CD8-positive, alpha-beta memory T cell (primary cell): ENCODE results near the gene FRMD4A. TPM values are rescaled to one million over a fixed set of nuclear protein-coding genes. Genes with fewer than 3 reads are reported as not detected.

Source experiments
- CTCF ChIA-PET: fragments of 350-600 bp; sonication (Branson Sonifier 250); formaldehyde crosslinking; loops from one replicate; lab custom pipeline; 2021; ENCODE audit warnings: antibody characterized with exemption; lab: Charles Lee
- POLR2A ChIA-PET: fragments of 350-600 bp; sonication (Branson Sonifier 250); formaldehyde crosslinking; loops from one replicate; lab custom pipeline; 2021; ENCODE audit warnings: antibody characterized with exemption; lab: Charles Lee
- DNase-seq, 5 donors: peaks; one replicate each; pipeline versions ENCODE4 v3.0.0 to v3.0.0-alpha.2; 2020 to 2022; ENCODE audit warnings: mixed read lengths in 1 of 5
- H3K27ac ChIP-seq: one replicate; pipeline ENCODE4 v1.7.0; 2013; ENCODE audit warnings: low read depth, mild to moderate bottlenecking, low read length, moderate library complexity
- H3K27me3 ChIP-seq: 2 replicates; pipeline ENCODE4 v1.7.0; 2013; ENCODE audit warnings: low read length, mild to moderate bottlenecking; ENCODE audit not compliant: insufficient read depth, poor library complexity, severe bottlenecking
- H3K36me3 ChIP-seq: 2 replicates; pipeline ENCODE4 v1.7.0; 2013; ENCODE audit warnings: mild to moderate bottlenecking, low read length, moderate library complexity; ENCODE audit not compliant: insufficient read depth
- H3K4me1 ChIP-seq: 2 replicates; pipeline ENCODE4 v1.7.0; 2013; ENCODE audit warnings: mild to moderate bottlenecking, low read length, moderate library complexity; ENCODE audit not compliant: insufficient read depth
- H3K4me3 ChIP-seq: 2 replicates; pipeline ENCODE4 v1.7.0; 2013; ENCODE audit warnings: mild to moderate bottlenecking, low read length
- H3K9me3 ChIP-seq: 2 replicates; pipeline ENCODE4 v1.7.0; 2013; ENCODE audit warnings: mild to moderate bottlenecking, low read length
- H3K27ac Mint-ChIP-seq, 8 donors: one replicate each; pipeline ENCODE4 v1.8.0; 2020 to 2021; ENCODE audit warnings: mixed read lengths in 8 of 8, mild to moderate bottlenecking in 6 of 8, inconsistent platforms in 3 of 8, moderate library complexity in 3 of 8
- H3K27me3 Mint-ChIP-seq, 2 donors: one replicate each; pipeline ENCODE4 v1.8.0; 2020 to 2021; ENCODE audit warnings: mixed read lengths in 2 of 2, mild to moderate bottlenecking in 1 of 2, moderate library complexity in 1 of 2
- H3K36me3 Mint-ChIP-seq, 3 donors: one replicate each; pipeline ENCODE4 v1.8.0; 2020 to 2021; ENCODE audit warnings: mixed read lengths in 3 of 3, inconsistent platforms in 1 of 3, mild to moderate bottlenecking in 1 of 3
- H3K4me1 Mint-ChIP-seq, 3 donors: one replicate each; pipeline ENCODE4 v1.8.0; 2020 to 2021; ENCODE audit warnings: mixed read lengths in 3 of 3, inconsistent platforms in 1 of 3, mild to moderate bottlenecking in 1 of 3
- H3K4me3 Mint-ChIP-seq, 7 donors: one replicate each; pipeline ENCODE4 v1.8.0; 2020 to 2021; ENCODE audit warnings: mixed read lengths in 7 of 7, mild to moderate bottlenecking in 6 of 7, moderate library complexity in 4 of 7, inconsistent platforms in 2 of 7
- H3K9me3 Mint-ChIP-seq, 5 donors: one replicate each; pipeline ENCODE4 v1.8.0; 2020 to 2022; ENCODE audit warnings: mixed read lengths in 5 of 5, mild to moderate bottlenecking in 3 of 5, moderate library complexity in 2 of 5, inconsistent platforms in 1 of 5
- polyA plus RNA-seq: library from polyadenylated mRNA; unstranded; fragments of 300-500 nt; fragmentation: Illumina TruSeq; gene quantifications from one replicate; pipeline ENCODE4 v1.2.3, GENCODE V29; 2021
- total RNA-seq, 2 experiments: library from RNA; stranded (reverse); gene quantifications; one replicate each; pipeline ENCODE4 v1.2.3, GENCODE V29; 2021

The FRMD4A gene
- total and polyA plus RNA-seq, 3 experiments from 2014 or later: 0.21 to 2.7 (median 2.1) TPM

DNA sequence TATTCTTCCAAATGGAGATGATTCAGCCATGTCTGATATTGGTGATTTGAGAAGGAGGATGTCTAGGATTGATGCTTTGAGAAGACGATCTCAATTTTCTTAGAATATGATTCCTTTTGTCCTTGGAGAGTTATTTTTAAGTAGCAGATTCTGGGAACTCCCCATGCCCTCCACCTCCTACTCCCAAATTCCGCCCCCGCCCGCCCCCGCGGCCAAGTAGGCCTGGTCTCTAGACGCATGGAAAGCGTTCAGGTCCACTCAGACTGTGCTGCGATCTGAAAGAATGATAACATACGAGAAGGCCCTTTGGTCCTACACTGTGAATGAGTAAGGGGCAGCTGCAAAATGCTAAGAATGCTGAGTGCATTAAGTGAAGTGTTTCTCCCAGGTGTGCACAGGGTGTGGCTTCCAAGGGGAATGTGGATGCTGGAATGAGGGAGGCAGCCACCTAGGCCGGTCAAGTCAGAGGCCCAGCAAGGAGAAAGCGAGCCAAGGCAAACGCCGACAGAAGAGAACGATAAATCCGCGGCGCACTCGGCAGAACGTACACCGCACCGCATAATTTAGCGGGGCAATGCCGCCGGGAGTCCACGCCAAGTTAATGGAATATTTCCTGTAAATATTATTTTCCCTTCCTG, 601.7 kb downstream of the FRMD4A start:
- H3K9me3 ChIP-seq: no peaks in the 10 kb centered on the region
- no peak overlapping the region for H3K4me3 ChIP-seq
- CTCF ChIA-PET: no interaction called here
- DNase-seq: no peak
- Mint-ChIP-seq H3K36me3 (no peaks in the 10 kb centered on the region), H3K9me3 (no peaks in the 10 kb centered on the region), H3K4me3 (no peak overlapping the region), H3K27ac (no peak overlapping the region), H3K4me1 (no peaks in the 10 kb centered on the region), H3K27me3 (peaks cover 0 to 5% of the 10 kb centered on the region in 2 donors)
- no peaks in the 10 kb centered on the region for H3K27me3 ChIP-seq
- H3K4me1 ChIP-seq: no peaks in the 10 kb centered on the region
- POLR2A ChIA-PET: no interaction called here
- H3K27ac ChIP-seq: no peak overlapping the region
- H3K36me3 ChIP-seq: no peaks in the 10 kb centered on the region

DNA sequence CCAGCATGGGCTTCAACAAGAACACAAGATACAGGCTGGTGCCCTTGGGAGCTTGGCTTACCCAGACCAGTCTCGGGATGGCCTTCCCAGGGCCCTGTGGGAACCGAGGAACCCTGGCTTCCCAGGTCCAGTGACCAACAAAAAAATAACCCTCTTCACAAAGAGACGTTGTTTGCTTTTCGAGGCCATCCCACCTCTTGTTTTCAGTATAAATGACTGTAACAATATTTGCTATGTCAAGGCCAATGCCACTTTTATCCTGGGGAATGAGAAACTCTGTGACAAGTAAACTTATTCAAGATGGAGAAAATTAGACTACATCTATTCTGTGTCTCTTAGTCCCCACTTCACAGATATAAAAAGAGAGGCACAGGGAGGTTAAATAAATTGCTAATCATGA, 605.1 kb downstream of the FRMD4A start:
- Histone ChIP-seq H3K4me1 (no peaks in the 10 kb centered on the region), H3K36me3 (no peaks in the 10 kb centered on the region), H3K27ac (no peak overlapping the region), H3K9me3 (no peaks in the 10 kb centered on the region), H3K27me3 (no peaks in the 10 kb centered on the region), H3K4me3 (no peak overlapping the region)
- POLR2A ChIA-PET: no interaction called here
- Mint-ChIP-seq H3K27ac (no peak overlapping the region), H3K4me1 (no peaks in the 10 kb centered on the region), H3K9me3 (peaks cover 0 to 2% (median 0%) of the 10 kb centered on the region in 5 donors), H3K27me3 (peaks cover 0 to 8% of the 10 kb centered on the region in 2 donors), H3K4me3 (no peak overlapping the region), H3K36me3 (peaks cover 0 to 3% (median 0%) of the 10 kb centered on the region in 3 donors)
- CTCF ChIA-PET: no interaction called here
- no peak for DNase-seq

DNA sequence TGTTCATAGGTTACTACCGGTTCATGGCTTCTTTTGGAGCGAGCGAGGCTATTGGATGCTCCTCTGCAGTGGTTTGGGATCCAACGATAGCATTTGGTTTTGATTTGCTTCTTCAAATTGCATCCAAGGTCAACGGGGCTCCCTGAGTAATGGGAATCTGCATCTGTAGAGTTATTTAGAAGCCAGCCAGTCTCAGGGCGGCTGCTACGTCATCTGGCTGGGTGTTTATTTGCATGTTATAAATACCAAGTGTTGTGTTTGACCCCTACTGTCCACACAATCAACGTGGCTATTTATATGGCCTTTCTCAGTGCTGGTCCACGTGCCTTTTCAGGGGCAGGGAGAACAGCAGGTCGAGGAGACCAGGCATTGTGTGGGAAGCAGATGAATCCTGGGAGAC, 606.2 kb downstream of the FRMD4A start:
- ChIA-PET POLR2A (interaction anchor here (0.7 kb wide), 1 partner anchor 9 kb away, joined by 4 read pairs; no protein-coding TSS in a partner anchor), CTCF (no interaction called here)
- Histone ChIP-seq H3K27ac (no peak overlapping the region), H3K27me3 (no peaks in the 10 kb centered on the region), H3K4me3 (no peak overlapping the region), H3K36me3 (no peaks in the 10 kb centered on the region), H3K4me1 (no peaks in the 10 kb centered on the region), H3K9me3 (no peaks in the 10 kb centered on the region)
- peak overlapping the region in 1 of 8 donors; percentile 31 for H3K27ac Mint-ChIP-seq
- H3K4me1 Mint-ChIP-seq: no peaks in the 10 kb centered on the region
- no peak for DNase-seq
- H3K9me3 Mint-ChIP-seq: peaks cover 0 to 4% (median 0%) of the 10 kb centered on the region in 5 donors
- H3K27me3 Mint-ChIP-seq: peaks cover 5 to 16% of the 10 kb centered on the region in 2 donors
- H3K36me3 Mint-ChIP-seq: peaks cover 0 to 3% (median 0%) of the 10 kb centered on the region in 3 donors
- no peak overlapping the region for H3K4me3 Mint-ChIP-seq

DNA sequence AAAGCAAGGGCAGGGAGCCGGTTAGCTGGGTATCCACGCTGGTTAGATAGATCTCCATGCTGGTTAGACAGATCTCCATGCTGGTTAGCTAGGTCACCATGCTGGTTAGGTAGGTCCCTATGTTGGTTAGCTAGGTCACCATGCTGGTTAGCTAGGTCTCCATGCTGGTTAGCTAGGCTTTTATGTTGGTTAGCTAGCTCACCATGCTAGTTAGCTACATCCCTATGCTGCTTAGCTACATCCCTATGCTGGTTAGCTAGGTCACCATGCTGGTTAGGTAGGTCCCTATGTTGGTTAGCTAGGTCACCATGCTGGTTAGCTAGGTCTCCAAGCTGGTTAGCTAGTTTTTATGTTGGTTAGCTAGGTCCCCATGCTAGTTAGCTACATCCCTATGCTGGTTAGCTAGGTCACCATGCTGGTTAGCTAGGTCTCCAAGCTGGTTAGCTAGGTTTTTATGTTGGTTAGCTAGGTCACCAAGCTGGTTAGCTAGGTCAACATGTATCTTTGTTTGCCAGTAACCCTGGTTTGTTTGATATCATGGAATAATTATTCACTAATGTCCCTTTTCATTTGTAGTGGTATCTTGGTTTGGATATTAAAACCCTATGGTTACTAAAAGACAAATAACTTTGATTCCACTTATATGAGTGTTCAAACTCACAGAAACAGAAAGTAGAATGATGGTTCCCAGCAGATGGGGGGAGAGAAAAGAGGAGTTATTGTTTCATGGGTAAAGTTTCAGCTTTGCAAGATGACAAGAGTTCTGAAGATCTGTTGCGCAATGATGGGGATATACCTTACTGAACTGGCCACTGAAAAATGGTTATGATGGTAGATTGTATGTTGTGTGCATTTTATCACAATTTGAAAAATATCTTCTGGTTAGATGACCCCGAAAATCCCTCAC, 607.7 kb downstream of the FRMD4A start:
- no peak overlapping the region for H3K27ac ChIP-seq
- POLR2A ChIA-PET: interaction anchor here (0.6 kb wide), 1 partner anchor 1390 kb away, joined by 11 read pairs; no protein-coding TSS in a partner anchor

DNA sequence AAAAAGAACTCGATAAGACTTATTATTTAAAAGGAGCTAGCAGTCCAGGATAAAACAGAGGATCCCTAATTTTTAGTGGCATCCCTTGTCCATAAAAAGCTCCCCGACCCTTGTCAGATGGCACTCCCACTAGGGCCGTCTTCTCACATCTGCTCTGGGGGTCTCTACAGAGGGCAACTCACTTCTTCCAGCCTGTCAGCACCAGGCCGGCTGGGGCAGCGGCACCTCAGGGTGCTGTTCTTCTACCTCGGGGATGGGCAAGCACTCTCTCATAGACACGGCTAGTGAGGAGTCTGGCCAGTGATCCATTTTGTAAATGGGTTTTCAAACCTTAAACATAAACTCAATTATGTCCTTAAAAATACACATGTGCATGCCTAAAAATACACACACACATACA, 609.2 kb downstream of the FRMD4A start:
- no peak for DNase-seq
- Histone ChIP-seq H3K27ac (no peak overlapping the region), H3K27me3 (no peaks in the 10 kb centered on the region), H3K4me1 (peaks cover 11% of the 10 kb centered on the region), H3K4me3 (no peak overlapping the region), H3K36me3 (no peaks in the 10 kb centered on the region), H3K9me3 (no peaks in the 10 kb centered on the region)
- ChIA-PET CTCF (no interaction called here), POLR2A (no interaction called here)
- Mint-ChIP-seq H3K36me3 (peaks cover 0 to 3% (median 0%) of the 10 kb centered on the region in 3 donors), H3K27me3 (peaks cover 6 to 23% of the 10 kb centered on the region in 2 donors), H3K4me3 (no peak overlapping the region), H3K9me3 (peaks cover 0 to 4% (median 0%) of the 10 kb centered on the region in 5 donors), H3K4me1 (peaks cover 5 to 15% (median 14%) of the 10 kb centered on the region in 3 donors), H3K27ac (no peak overlapping the region)

More for the DNA sequence above, 607.7 kb downstream of the FRMD4A start:
- no peaks in the 10 kb centered on the region for H3K9me3 ChIP-seq
- Mint-ChIP-seq H3K27ac (no peak overlapping the region), H3K9me3 (peaks cover 0 to 4% (median 0%) of the 10 kb centered on the region in 5 donors), H3K4me3 (no peak overlapping the region), H3K4me1 (peaks cover 2 to 10% (median 9%) of the 10 kb centered on the region in 3 donors), H3K36me3 (peaks cover 0 to 3% (median 0%) of the 10 kb centered on the region in 3 donors), H3K27me3 (peaks cover 6 to 23% of the 10 kb centered on the region in 2 donors)
- no peaks in the 10 kb centered on the region for H3K36me3 ChIP-seq
- DNase-seq: no peak
- H3K4me3 ChIP-seq: no peak overlapping the region
- CTCF ChIA-PET: no interaction called here
- H3K27me3 ChIP-seq: no peaks in the 10 kb centered on the region
- H3K4me1 ChIP-seq: peaks cover 7% of the 10 kb centered on the region

DNA sequence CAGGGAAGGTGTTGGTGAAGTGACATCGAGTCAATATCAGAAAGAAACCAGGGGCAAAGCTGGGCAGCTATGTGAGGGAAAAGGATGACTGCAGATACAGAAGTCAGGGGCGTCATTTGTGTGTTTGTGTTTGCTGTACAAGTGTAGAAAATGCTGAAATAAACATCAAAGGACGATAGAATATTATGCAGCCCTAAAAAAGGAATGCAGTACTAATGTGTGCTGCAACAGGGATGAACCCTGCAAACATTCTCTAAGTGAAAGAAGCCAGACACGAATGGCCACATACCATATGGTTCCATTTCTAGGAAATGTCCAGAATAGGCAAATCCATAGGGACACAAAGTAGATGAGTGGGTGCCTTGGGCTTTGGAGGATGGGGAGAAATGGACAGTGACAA, 610.0 kb downstream of the FRMD4A start:
- peaks cover 0 to 3% (median 0%) of the 10 kb centered on the region in 3 donors for H3K36me3 Mint-ChIP-seq
- no peak overlapping the region for H3K4me3 ChIP-seq
- H3K9me3 Mint-ChIP-seq: peaks cover 0 to 4% (median 2%) of the 10 kb centered on the region in 5 donors
- ChIA-PET POLR2A (no interaction called here), CTCF (interaction anchor here (1.3 kb wide), 1 partner anchor 9 kb away, joined by 3 read pairs; no protein-coding TSS in a partner anchor)
- DNase-seq: no peak
- no peak overlapping the region for H3K4me3 Mint-ChIP-seq
- peaks cover 6 to 23% of the 10 kb centered on the region in 2 donors for H3K27me3 Mint-ChIP-seq
- no peaks in the 10 kb centered on the region for H3K9me3 ChIP-seq
- H3K36me3 ChIP-seq: no peaks in the 10 kb centered on the region
- H3K27me3 ChIP-seq: no peaks in the 10 kb centered on the region
- no peak overlapping the region for H3K27ac ChIP-seq
- H3K4me1 ChIP-seq: peaks cover 11% of the 10 kb centered on the region
- peaks cover 5 to 15% (median 14%) of the 10 kb centered on the region in 3 donors for H3K4me1 Mint-ChIP-seq
- no peak overlapping the region for H3K27ac Mint-ChIP-seq

DNA sequence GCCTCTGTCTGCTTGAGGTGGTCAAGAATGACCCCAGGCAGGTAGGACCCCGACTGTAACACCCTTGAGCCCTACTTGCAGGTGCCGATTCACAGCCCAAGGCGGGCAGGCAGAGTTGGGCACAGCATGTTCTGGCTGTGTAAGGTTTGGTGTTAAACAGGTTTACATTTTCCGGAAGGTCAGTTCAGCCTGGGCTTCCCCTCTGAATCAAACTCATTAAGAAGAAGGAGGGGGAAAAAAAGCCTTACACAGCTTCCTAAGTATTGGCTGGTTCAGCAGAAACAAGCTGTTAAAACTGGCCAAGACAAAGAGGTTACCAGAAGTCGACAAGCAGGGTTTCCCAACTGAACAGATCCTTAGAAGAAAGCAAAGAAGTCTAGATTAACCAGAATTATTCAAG, 611.3 kb downstream of the FRMD4A start:
- H3K4me1 ChIP-seq: peaks cover 11% of the 10 kb centered on the region
- no peaks in the 10 kb centered on the region for H3K9me3 ChIP-seq
- H3K9me3 Mint-ChIP-seq: peaks cover 0 to 4% (median 2%) of the 10 kb centered on the region in 5 donors
- H3K36me3 ChIP-seq: no peaks in the 10 kb centered on the region
- no peak overlapping the region for H3K4me3 ChIP-seq
- ChIA-PET POLR2A (no interaction called here), CTCF (interaction anchor here (1.3 kb wide), 1 partner anchor 8 kb away, joined by 3 read pairs; no protein-coding TSS in a partner anchor)
- no peak overlapping the region for H3K27ac ChIP-seq
- peaks cover 5 to 15% (median 14%) of the 10 kb centered on the region in 3 donors for H3K4me1 Mint-ChIP-seq
- H3K36me3 Mint-ChIP-seq: peaks cover 0 to 3% (median 0%) of the 10 kb centered on the region in 3 donors
- peaks cover 6 to 23% of the 10 kb centered on the region in 2 donors for H3K27me3 Mint-ChIP-seq
- H3K27ac Mint-ChIP-seq: no peak overlapping the region
- DNase-seq: no peak
- no peak overlapping the region for H3K4me3 Mint-ChIP-seq
- no peaks in the 10 kb centered on the region for H3K27me3 ChIP-seq
